Left ventricle myocardium inferior (tissue), 1 donor: Measurements from ENCODE around the gene NEURL1B. TPM values are rescaled to one million over a fixed set of nuclear protein-coding genes. Genes with fewer than 3 reads are reported as not detected.

Experiments
- DNase-seq: peaks from one replicate; pipeline ENCODE4 v3.0.0-alpha.2; 2020
- H3K27ac ChIP-seq: fragments of 200-600 bp; replicated peaks from 2 replicates; pipeline ENCODE4 v1.8.0; 2021
- H3K27me3 ChIP-seq: fragments of 200-600 bp; 2 replicates; pipeline ENCODE4 v1.8.0; 2021; ENCODE audit warnings: low read depth
- H3K36me3 ChIP-seq: fragments of 200-600 bp; 2 replicates; pipeline ENCODE4 v1.8.0; 2021
- H3K4me1 ChIP-seq: fragments of 200-600 bp; 2 replicates; pipeline ENCODE4 v1.8.0; 2021
- H3K4me3 ChIP-seq: fragments of 200-600 bp; 2 replicates; pipeline ENCODE4 v1.8.0; 2021; ENCODE audit warnings: mild to moderate bottlenecking, moderate library complexity
- H3K9me3 ChIP-seq: fragments of 200-600 bp; replicated peaks from 2 replicates; pipeline ENCODE4 v1.8.0; 2021
- CTCF ChIP-seq: fragments of 200-600 bp; IDR thresholded peaks from 2 replicates; pipeline ENCODE4 v1.8.0; 2021; ENCODE audit warnings: antibody characterized with exemption, mild to moderate bottlenecking, borderline replicate concordance
- intact Hi-C: fragments of 100-400 bp; cut with micrococcal nuclease; formaldehyde crosslinking; loops from one replicate; pipeline ENCODE4 v1.11.0; 2022
- total RNA-seq: library from RNA; stranded (reverse); fragmentation: NEBNext Ultra II Directional; extraction: Animal tissue kit (Norgen Biotek cat#: 25700); gene quantifications from one replicate; pipeline ENCODE4 v1.2.1, GENCODE V29; 2021
- donor health status: DM: no; HTN: yes; CAD: no; lungs with severe emphysema.

NEURL1B gene
- total RNA-seq, 1 donor from 2014 or later, result 24.0 TPM

- peaks cover 25% of the 10 kb centered on the region for H3K9me3 ChIP-seq
- H3K4me1 ChIP-seq, result peaks cover 20% of the 10 kb centered on the region
- no peaks in the 10 kb centered on the region for H3K36me3 ChIP-seq
- no peak for DNase-seq
- peak overlapping the region; percentile 89 for H3K27ac ChIP-seq
- no peak for TF ChIP-seq CTCF
- H3K27me3 ChIP-seq, result no peaks in the 10 kb centered on the region
- intact Hi-C loops, result no loop called here
- H3K4me3 ChIP-seq, result no peak overlapping the region
These were observed 29.1 kb upstream of the NEURL1B start for GRCh38 chr5:172611913-172612312.

GRCh38 chr5:172612771-172613170, 28.3 kb upstream of the NEURL1B start:
- peak overlapping the region; percentile 89 for H3K27ac ChIP-seq
- intact Hi-C loops, result no loop called here

GRCh38 chr5:172616136-172616535, 24.9 kb upstream of the NEURL1B start:
- no peak for DNase-seq
- H3K27me3 ChIP-seq, result no peaks in the 10 kb centered on the region
- H3K36me3 ChIP-seq, result no peaks in the 10 kb centered on the region
- intact Hi-C loops, result no loop called here
- peaks cover 9% of the 10 kb centered on the region for H3K4me1 ChIP-seq
- H3K27ac ChIP-seq, result peak overlapping the region; percentile 79
- H3K4me3 ChIP-seq, result no peak overlapping the region
- peaks cover 25% of the 10 kb centered on the region for H3K9me3 ChIP-seq
- no peak for TF ChIP-seq CTCF

More at GRCh38 chr5:172612771-172613170, 28.3 kb upstream of the NEURL1B start:
- no peak overlapping the region for H3K4me3 ChIP-seq
- no peaks in the 10 kb centered on the region for H3K27me3 ChIP-seq
- peaks cover 25% of the 10 kb centered on the region for H3K9me3 ChIP-seq
- TF ChIP-seq CTCF, result no peak
- DNase-seq, result no peak
- no peaks in the 10 kb centered on the region for H3K36me3 ChIP-seq
- H3K4me1 ChIP-seq, result peaks cover 15% of the 10 kb centered on the region

GRCh38 chr5:172616730-172617129, 24.3 kb upstream of the NEURL1B start:
- intact Hi-C loops, result no loop called here
- DNase-seq, result peak; percentile 85
- no peaks in the 10 kb centered on the region for H3K27me3 ChIP-seq
- TF ChIP-seq CTCF, result no peak
- H3K9me3 ChIP-seq, result peaks cover 25% of the 10 kb centered on the region
- no peaks in the 10 kb centered on the region for H3K36me3 ChIP-seq
- H3K4me3 ChIP-seq, result peak overlapping the region; percentile 8
- peaks cover 9% of the 10 kb centered on the region for H3K4me1 ChIP-seq
- H3K27ac ChIP-seq, result peak overlapping the region; percentile 79

- intact Hi-C loops, result no loop called here
- H3K36me3 ChIP-seq, result no peaks in the 10 kb centered on the region
- H3K27me3 ChIP-seq, result no peaks in the 10 kb centered on the region
- peak overlapping the region; percentile 79 for H3K27ac ChIP-seq
- TF ChIP-seq CTCF, result no peak
- peaks cover 2% of the 10 kb centered on the region for H3K4me1 ChIP-seq
- H3K9me3 ChIP-seq, result peaks cover 22% of the 10 kb centered on the region
- H3K4me3 ChIP-seq, result no peak overlapping the region
- no peak for DNase-seq
These were observed 23.2 kb upstream of the NEURL1B start for GRCh38 chr5:172617817-172618216.
